ENCODE data around the gene TNFRSF4.

DNA sequence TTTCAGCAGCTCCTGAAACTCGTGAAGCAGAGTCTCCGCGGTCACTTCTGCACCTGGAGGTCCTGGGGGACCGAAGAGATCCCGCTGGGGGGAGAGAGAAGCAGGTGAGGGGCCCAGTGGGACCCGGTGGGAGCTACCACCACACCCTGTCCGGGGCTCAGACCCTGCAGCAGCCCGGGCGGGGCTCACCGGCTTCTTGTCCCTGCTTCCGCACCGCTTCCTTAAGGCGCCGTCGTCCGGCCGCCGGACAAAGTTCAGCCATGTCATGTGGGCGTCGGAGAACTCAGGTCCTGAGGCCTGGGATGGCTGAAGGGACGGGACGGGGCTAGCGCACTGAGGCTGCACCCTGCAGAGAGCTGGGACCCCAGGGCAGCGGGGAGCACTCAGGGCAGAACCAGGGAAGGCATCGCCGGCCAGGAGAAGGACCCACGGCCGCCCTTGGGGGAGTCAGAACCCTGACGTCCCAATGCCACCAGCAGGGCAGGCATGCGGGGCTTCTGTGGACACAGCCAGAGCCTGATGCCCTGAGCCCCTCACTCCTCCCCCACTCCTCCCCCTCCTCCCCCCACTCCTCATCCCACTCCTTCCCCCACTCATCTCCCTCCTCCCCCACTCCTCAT is 30.3 kb upstream of the TNFRSF4 start:
- TF ChIP-seq RNF2 (IDR thresholded peaks at IDR 0.05; ENCODE audit: borderline replicate concordance, low read depth, low read length, missing control alignments, poor library complexity, severe bottlenecking) = no peak
- TF ChIP-seq, protein P1, sequence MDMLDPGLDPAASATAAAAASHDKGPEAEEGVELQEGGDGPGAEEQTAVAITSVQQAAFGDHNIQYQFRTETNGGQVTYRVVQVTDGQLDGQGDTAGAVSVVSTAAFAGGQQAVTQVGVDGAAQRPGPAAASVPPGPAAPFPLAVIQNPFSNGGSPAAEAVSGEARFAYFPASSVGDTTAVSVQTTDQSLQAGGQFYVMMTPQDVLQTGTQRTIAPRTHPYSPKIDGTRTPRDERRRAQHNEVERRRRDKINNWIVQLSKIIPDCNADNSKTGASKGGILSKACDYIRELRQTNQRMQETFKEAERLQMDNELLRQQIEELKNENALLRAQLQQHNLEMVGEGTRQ (IDR thresholded peaks at IDR 0.05; ENCODE audit: low read length) = no peak
- no peak for TF ChIP-seq TAF1 (IDR thresholded peaks at IDR 0.05; ENCODE audit: low read depth, low read length)
- no peak for TF ChIP-seq TEAD4 (IDR thresholded peaks at IDR 0.05; ENCODE audit: low read depth, low read length)
